CD4-positive, alpha-beta T cell treated with Interleukin-1 beta for 1 hour (primary cell): ENCODE results near the gene PAGR1.
"Not testable (repeated sequence)": the region's sequence is repeated elsewhere in the genome, so short reads cannot be mapped to it uniquely, and the experiment has no call there.

Experiments
- DNase-seq, 2 donors: peaks; one replicate each; pipeline ENCODE4 v3.0.0-alpha.2; 2020 to 2022

PAGR1 gene

DNA sequence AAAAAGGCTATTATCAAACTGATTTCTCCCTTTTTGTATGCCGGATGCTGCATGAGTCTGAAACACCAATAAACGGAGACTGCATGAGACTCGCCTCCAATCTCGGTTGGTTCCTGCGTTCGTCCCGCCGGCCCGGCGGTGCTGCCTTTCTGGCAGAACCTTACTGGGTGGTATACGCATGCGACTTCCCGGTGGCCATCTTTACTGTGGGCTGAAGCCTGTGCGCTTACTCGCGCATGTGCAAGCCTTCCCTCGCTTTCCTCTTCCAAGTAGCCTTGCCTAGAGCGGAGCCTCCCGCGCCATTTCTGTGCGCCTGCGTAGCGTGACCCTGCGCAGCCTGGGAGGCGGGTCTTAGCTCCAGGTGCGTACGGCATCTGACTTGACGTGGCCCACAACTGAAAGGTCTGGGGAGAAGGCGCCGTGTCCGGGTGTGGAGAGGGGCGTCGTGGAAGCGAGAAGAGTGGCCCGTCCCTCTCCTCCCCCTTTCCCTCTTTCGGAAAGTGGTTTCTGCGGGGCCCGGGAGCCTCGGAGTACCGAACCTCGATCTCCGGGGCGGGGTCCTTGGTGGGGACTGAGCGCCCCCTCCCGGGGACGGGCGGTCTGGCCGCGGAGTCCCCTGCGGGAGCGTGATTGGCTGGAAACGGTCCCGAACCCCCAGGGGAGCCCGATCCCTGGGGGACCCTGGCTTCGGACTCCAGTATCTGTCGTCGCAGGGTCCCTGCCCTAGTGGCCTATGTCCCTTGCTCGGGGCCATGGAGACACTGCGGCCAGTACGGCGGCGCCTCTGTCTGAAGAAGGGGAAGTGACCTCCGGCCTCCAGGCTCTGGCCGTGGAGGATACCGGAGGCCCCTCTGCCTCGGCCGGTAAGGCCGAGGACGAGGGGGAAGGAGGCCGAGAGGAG, at the start of gene PAGR1:
Gene PAGR1 (plus strand): TSS at position 360 of the 901 bp plus-strand sequence. CDS start 374 bp downstream, at position 734.
- peak; percentile 100 for DNase-seq

DNA sequence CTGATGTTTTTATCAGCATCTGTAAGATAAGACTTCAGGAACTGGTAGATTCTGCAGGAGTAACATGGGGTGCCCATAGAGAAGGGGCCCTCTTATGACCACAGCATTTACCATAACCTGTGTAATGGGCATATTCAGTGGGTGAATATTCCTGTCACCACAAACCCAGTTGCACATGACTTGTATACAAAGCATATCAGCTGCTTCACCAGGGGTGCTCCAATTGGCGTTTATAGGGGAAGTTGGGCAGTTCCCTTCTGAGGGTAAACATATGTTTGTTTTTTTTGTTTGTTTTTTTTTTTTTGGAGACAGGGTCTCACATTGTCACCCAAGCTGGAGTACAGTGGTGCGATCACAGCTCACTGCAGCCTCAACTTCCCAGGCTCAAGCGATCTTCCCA, 49.4 kb upstream of the PAGR1 start:
- DNase-seq: no peak

- DNase-seq: no peak
These were observed 48.9 kb upstream of the PAGR1 start for GRCh38 chr16:29767062-29767461.

DNA sequence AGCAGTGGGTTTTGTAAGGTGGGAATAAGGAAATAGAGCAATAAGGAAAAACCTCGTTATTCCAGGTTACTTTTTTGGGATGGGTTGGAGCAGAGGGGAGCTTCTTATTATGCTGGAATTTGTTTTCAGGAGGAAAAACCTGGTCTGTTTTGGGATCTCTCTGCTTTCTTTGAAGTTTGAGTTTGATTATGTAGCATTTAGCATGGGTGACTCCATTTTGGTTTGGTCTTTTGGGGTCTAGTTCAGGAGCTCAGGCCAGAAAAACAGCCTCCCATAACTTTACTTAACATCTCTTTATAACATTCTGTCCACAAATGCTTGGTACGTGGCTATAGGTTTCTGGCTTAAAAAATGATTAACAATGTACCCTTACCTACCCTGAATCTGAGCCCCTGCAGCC, 46.4 kb upstream of the PAGR1 start:
- no peak for DNase-seq

- DNase-seq: no peak
These were observed 45.6 kb upstream of the PAGR1 start for GRCh38 chr16:29770250-29770929.

DNA sequence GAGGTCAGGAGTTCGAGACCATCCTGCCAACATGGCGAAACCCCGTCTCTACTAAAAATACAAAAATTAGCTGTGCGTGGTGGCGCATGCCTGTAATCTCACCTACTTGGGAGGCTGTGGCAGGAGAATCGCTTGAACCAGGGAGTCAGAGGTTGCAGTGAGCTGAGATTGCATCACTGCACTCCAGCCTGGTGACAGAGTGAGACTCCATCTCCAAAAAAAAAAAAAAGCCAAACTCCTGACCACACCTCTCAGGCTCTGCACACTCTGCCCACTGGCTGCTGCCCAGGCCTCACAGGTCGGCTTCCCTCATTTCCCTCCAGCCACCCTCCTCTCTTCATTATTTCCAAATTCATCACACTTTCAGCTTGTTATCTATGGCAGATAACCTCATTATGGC, 43.6 kb upstream of the PAGR1 start:
- DNase-seq: not testable (repeated sequence)

- no peak for DNase-seq
These were observed 41.2 kb upstream of the PAGR1 start for GRCh38 chr16:29774730-29775129.

- no peak for DNase-seq
These were observed 40.1 kb upstream of the PAGR1 start for GRCh38 chr16:29775742-29776408.

DNA sequence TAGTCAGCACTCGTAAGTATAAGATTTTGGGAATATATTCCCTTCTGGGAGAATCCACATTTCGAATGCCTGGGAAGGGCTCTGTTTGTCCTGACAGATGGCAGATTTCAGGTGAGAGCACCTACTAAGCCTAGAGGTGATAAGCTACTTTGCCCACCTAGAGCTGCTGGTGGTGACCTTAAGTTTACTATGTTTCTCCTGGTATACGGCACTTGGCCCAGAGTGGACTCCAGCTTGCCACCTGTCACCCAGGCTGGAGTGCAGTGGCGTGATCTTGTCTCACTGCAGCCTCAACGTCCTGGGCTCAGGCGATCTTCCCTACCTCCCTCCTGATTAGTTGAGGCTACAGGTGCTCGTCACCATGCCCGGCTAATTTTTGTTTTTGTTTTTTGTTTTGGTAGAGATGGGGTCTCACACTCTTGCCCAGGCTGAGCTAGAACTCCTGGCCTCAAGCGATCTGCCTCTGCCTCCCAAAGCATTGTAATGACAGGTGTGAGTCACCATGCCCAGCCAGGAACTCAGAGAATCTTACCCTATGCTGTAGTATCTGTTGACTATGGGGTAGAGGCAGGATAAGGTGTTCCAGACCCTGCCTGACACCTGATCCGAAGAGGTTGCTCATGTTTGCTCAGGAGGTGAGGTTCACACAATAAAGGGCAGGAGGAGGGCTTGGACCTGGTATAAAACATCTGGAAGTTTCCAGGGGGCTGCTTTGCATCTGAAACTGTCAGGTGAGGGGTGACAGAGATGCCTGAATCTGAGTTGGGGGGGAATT, 38.2 kb upstream of the PAGR1 start, which contains the start of gene ZG16:
Gene ZG16 (plus strand): TSS at position 681 of the 775 bp plus-strand sequence. CDS start 1,011 bp downstream, outside the sequence.
- no peak for DNase-seq

DNA sequence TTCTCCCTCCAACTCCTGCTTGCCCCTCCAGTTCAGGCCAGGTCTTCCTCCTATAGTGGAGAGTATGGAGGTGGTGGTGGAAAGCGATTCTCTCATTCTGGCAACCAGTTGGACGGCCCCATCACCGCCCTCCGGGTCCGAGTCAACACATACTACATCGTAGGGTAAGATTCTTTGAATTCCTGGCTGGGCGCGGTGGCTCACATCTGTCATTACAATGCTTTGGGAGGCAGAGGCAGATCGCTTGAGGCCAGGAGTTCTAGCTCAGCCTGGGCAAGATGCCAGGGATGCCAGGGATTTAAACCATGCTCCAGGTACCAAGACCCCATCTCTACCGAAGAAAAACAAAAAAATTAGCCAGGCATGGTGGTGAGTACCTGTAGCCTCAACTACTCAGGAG, 36.5 kb upstream of the PAGR1 start:
- no peak for DNase-seq

DNA sequence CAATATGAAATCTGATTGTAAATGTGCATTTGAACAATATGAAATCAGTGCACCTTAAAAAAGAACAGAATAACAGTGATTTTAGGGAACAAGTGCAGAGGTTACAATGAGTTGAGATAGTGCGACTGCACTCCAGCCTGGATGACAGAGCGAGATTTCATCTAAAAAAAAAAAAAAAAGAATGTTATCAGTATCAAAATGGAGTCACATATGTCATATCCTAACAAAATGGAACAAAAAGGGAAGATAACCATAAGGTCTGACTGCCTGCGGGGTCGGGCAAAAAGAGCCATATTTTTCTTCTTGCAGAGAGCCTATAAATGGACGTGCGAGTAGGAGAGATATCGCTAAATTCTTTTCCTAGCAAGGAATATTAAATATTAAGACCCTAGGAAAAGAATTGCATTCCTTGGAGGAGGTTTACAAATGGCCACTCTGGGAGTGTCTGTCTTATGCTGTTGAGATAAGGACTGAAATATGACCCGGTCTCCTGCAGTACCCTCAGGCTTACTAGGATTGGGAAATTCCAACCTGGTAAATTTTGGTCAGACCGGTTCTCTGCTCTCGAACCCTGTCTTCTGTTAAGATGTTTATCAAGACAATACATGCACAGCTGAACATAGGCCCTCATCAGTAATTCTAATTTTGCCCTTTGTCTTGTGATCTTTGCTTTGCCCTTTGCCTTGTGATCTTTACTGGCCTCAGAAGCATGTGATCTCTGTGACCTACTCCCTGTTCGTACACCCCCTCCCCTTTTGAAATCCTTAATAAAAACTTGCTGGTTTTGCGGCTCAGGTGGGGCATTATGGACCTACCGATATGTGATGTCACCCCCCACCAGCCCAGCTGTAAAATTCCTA, 32.6 kb upstream of the PAGR1 start:
- not testable (repeated sequence) for DNase-seq

DNA sequence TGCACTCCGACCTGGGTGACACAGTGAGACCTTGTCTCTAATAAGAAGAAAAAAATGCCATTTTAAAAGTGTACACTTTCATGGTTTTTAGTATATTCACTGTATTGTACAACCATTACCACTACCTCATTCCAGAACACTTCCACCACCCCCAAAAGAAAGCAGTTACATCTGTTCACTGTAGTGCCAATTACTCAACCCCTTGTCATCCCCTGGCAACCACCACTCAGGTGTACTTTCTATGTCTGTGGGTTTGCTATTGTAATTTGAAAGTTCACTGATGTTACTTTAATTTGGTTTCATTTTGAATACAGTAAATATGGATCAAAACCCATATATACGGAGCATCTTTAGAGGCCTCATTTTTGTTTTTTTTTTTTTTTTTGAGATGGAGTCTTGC, 31.8 kb upstream of the PAGR1 start:
- DNase-seq: peak in 1 of 2 donors; percentile 18

- peak; percentile 79 to 80 for DNase-seq
These were observed 31.0 kb upstream of the PAGR1 start for GRCh38 chr16:29784901-29785500.

DNA sequence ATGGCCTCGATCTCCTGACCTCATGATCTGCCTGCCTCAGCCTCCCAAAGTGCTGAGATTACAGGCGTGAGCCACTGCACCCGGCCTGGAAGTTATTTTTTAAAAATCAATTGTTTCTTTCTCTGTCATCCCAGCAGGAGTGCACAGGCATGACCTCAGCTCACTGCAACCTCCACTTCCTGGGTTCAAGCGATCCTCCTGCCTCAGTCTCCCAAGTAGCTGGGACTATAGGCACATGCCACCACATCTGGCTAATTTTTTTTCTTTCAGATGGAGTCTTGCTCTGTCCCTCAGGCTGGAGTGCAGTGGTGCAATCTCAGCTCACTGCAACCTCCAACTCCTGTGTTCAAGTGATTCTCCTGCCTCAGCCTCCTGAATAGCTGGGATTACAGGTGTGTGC, 28.8 kb upstream of the PAGR1 start:
- not testable (repeated sequence) for DNase-seq

GRCh38 chr16:29789775-29790182, 26.2 kb upstream of the PAGR1 start:
- DNase-seq: no peak

DNA sequence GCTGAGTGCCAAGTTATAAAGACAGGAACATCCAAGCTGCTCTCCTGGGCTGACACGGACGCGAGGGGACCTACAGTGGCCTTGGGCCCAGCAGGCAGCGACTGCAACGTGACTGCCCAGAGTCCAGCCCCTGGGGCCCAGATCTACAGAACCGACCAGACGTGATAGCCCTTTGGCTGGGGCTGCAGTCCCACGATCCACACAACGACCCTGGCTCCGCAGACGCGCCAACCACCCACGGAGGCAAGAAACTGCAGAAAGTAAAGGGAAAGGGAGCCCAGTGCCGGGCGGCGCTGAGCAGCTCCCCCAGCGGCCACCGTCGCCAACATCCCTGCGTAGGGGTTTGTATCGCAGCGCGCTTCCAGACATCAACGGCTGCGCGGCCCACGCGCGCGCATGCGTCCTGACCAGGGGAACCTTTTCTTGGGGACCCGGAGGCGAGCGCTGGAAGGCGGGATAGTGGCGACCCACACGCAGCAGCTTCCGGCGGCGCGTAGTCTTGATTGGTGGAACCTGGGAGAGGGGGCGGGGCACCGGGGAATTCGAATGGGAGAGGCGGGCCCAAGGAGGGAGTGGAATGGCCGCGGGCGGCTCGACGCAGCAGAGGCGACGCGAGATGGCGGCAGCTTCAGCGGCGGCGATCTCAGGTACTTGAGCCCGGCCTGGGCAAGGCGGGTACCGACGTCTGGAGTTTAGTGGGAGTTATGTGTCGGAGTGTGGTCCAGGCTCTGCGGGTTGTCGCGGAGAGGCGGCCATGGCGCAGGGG, 25.6 kb upstream of the PAGR1 start, which contains the start of gene KIF22:
Gene KIF22 (plus strand): TSS at position 569 of the 766 bp plus-strand sequence. CDS start 9 bp downstream, at position 578.
- peak; percentile 100 for DNase-seq

DNA sequence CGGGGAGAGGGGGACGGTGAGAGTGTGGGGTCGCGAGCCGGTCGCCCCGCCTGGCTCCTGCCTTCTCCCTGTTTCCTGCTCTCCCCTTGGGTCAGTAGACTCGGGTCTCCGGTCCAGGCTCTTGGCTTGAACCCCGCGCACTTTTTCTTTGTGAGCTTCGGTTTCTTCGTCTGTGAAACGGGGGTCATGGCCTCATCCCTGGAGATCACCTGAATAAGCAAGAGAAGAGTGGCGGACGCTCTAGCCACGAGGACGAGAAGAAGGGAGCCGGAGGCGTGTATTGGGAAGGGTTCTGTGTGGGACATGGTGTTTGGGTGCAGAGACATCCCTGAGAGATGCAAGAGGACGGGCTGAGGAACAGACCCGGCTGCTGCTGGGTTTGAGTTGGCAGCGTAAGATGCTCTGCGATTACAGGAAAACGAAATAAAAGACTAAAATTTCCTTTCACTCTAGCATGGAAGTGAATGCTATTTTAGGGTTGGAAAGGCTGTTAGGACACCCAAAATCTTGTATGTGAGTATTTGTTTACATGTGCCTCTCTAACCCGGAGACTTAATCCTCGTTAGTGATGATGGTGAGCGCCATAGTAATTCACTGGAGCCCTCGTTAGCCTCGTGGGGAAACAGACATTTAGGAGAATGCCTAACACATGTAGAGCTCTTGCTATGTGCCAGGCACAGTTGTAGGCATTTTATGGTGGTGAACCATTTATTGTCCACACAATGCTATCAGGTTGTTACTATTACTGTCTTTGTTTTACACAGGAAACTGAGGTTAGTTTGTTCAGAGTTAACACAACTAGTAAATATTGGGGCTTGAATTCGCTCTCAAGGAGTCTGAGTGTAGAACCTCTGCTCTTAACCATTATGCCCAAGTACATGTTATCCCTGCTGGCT, 24.8 kb upstream of the PAGR1 start:
- DNase-seq: peak in 1 of 2 donors; percentile 27

GRCh38 chr16:29791845-29792807, 23.8 kb upstream of the PAGR1 start:
- DNase-seq: no peak
